IgD-negative memory B cell (primary cell): ENCODE data around the gene ICE1. TPM values are rescaled to one million over a fixed set of nuclear protein-coding genes. Genes with fewer than 3 reads are reported as not detected.
A peak's percentile ranks its signal among the peaks of the same experiment; 100 is the strongest.

Experiments
- H3K27ac Mint-ChIP-seq, 3 donors: one replicate each; pipeline ENCODE4 v1.8.0; 2020 to 2022; ENCODE audit warnings: mild to moderate bottlenecking in 3 of 3, mixed read lengths in 3 of 3, moderate library complexity in 1 of 3
- H3K27me3 Mint-ChIP-seq: one replicate; pipeline ENCODE4 v1.8.0; 2021; ENCODE audit warnings: mixed read lengths
- H3K36me3 Mint-ChIP-seq: one replicate; pipeline ENCODE4 v1.8.0; 2020; ENCODE audit warnings: mild to moderate bottlenecking, mixed read lengths
- H3K4me1 Mint-ChIP-seq, 3 donors: one replicate each; pipeline ENCODE4 v1.8.0; 2020 to 2022; ENCODE audit warnings: mixed read lengths in 3 of 3, mild to moderate bottlenecking in 1 of 3
- H3K4me3 Mint-ChIP-seq, 4 donors: one replicate each; pipeline ENCODE4 v1.8.0; 2020 to 2022; ENCODE audit warnings: mild to moderate bottlenecking in 4 of 4, mixed read lengths in 4 of 4, moderate library complexity in 3 of 4
- H3K9me3 Mint-ChIP-seq, 3 donors: one replicate each; pipeline ENCODE4 v1.8.0; 2020 to 2021; ENCODE audit warnings: mixed read lengths in 3 of 3, mild to moderate bottlenecking in 1 of 3
- polyA plus RNA-seq: library from polyadenylated mRNA; unstranded; fragments of 300-500 nt; fragmentation: Illumina TruSeq; gene quantifications from one replicate; pipeline ENCODE4 v1.2.3, GENCODE V29; 2021

The ICE1 gene
- polyA plus RNA-seq: 20.9 TPM

DNA sequence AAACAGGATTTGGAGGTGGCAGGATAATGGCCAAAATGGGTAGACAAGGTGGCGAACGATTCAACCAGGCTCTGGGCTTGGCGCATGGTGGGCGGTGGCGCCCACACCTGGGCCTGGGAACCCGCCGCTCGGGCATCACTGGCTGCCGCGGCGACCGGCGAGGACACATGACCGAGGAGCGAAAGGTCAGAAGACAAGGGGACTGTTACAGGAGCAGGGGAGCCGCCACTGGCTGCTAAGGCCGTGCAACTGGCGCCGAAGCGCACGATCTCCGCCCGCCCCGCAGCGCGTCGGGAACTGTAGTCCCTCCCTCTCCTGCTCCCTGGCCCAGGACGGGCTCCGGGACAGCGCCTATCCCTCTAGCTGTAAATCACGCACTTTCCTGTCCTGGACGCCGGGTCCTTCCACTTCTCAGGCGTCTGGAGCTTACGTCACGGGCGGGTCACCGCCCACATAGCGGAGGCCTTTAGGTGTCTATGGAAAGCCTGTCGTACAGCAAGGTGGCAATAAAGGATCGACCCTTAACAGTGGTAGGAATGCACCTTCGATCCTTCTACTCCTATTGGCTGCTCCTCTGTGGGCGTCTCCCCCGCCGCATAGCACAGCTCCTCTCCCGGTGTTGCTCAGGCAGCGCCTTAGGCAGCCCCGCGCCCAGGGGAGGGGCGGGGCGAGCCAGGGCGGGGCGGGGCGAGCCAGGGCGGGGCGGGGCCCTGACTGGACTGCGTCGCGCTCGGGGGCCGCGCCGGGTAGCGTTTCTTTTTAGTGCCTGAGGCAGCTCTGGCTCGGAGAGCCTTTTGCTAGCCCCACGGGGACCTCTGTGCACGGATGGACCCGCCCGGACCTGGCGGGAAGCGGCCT, at the start of gene ICE1:
Gene ICE1 (plus strand): TSS at position 717 of the 858 bp plus-strand sequence. CDS start 239 bp downstream, outside the sequence.
- Mint-ChIP-seq H3K27me3 (no peaks in the 10 kb centered on the region), H3K9me3 (no peaks in the 10 kb centered on the region), H3K4me1 (peaks cover 15 to 22% (median 15%) of the 10 kb centered on the region in 3 donors), H3K36me3 (no peaks in the 10 kb centered on the region), H3K27ac (peak within 1 kb of the TSS; percentile 98 to 99 (median 99)), H3K4me3 (peak within 1 kb of the TSS in 1 of 4 donors; percentile 96)

DNA sequence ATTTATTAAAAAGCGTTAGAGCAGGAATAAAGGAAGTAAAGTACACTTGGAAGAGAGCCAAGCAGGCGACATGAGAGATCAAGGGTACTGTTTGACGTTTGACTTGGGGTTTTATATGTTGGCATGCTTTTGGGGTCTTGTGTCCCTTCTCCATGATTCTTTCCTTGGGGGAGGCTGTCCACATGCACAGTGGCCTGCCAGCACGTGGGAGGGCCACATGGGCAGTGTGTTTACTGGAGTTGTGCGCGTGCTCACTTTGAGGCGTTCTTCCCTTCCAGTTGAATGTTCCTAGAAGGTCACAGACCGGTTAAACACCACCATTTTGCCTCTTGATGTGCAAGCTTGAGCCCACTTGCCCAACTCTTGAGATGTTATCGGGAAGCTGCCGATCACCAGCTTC, 49.5 kb upstream of the ICE1 start:
- H3K9me3 Mint-ChIP-seq: peaks cover 0 to 3% (median 1%) of the 10 kb centered on the region in 3 donors
- peaks cover 7% of the 10 kb centered on the region for H3K36me3 Mint-ChIP-seq
- no peak overlapping the region for H3K27ac Mint-ChIP-seq
- H3K4me3 Mint-ChIP-seq: no peak overlapping the region
- no peaks in the 10 kb centered on the region for H3K4me1 Mint-ChIP-seq
- H3K27me3 Mint-ChIP-seq: peaks cover 3% of the 10 kb centered on the region

DNA sequence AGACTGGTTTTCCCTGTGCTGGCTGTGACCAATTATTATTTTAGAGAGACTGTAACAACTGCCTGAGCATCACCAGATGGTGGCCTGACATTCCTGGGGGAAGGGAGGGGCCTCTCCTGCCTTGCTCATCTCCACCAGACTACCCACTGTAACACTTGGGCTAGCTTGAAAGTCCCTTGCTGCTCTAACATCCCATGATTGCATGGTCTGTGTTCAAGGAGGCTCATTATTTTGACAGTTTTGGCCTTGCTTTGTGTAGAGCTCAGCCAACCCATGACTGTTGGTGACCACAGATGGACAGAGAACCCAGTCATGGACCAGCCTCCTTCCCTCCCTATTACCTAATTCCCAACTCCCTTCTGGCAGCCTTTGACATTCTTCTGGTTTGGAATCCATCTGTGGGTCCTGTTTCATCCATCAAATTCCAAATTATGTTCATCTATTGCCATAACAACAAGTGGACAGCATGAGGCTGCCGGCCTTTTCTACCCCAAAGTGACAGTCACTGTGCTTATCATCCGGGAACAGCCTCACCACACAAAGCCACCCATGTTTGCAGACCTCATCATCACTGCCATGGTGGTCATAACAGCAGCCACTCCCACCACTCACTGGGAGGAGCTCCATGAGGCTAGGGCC, 49.0 kb upstream of the ICE1 start:
- Mint-ChIP-seq H3K36me3 (peaks cover 7% of the 10 kb centered on the region), H3K4me3 (no peak overlapping the region), H3K27ac (no peak overlapping the region), H3K9me3 (peaks cover 0 to 3% (median 1%) of the 10 kb centered on the region in 3 donors), H3K4me1 (no peaks in the 10 kb centered on the region), H3K27me3 (peaks cover 3% of the 10 kb centered on the region)

DNA sequence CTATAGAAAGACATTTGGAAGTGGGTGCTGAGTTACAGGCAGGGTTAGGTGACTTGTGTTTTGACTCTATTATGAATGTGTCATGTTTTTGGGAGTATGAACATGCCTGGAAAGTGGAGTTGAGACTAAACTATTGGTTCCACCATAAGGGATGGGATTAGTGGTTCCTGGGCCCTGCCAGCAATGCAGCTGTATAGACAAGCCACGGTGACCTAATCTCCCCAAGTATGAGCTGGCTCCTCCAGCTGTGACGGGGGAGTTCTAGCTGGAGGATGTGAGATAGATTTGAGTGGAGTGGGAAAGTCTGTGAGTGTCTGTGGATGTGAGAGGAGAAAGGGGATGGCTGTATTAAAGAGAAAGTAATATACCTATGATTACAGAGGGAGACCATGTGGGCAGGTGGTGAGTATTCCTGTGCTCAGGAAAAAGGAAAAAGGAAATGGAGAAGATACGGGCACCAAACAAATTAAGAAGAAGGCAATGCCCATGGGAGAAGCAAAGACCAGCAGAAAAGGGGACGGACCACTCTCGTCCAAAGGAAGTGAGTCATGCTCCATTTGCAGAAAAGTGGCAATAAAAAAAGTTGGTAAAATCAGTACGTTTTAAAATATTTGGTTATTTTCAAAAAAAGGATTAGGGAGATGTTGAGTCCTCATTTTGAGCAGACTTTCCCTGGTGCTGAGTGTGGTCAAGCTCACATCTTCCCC, 48.3 kb upstream of the ICE1 start:
- H3K27me3 Mint-ChIP-seq: peaks cover 3% of the 10 kb centered on the region
- H3K4me3 Mint-ChIP-seq: no peak overlapping the region
- peaks cover 7% of the 10 kb centered on the region for H3K36me3 Mint-ChIP-seq
- H3K9me3 Mint-ChIP-seq: peaks cover 0 to 3% (median 1%) of the 10 kb centered on the region in 3 donors
- H3K4me1 Mint-ChIP-seq: no peaks in the 10 kb centered on the region
- no peak overlapping the region for H3K27ac Mint-ChIP-seq

DNA sequence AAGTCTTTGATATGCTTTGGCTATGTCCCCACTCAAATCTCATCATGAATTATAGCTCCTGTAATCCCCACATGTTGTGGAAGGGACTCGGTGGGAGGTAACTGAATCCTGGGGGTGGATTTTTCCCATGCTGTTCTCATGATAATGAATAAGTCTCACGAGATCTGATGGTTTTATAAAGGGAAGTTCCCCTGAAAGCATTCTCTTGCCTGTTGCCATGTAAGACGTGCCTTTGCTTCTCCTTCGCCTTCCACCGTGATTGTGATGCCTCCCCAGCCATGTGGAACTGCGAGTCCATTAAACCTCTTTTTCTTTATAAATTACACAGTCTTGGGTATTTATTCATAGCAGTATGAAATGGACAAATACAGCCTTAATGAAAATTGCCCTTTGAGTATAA, 44.7 kb upstream of the ICE1 start:
- peaks cover 12% of the 10 kb centered on the region for H3K36me3 Mint-ChIP-seq
- peaks cover 5% of the 10 kb centered on the region for H3K27me3 Mint-ChIP-seq
- H3K4me1 Mint-ChIP-seq: no peaks in the 10 kb centered on the region
- H3K27ac Mint-ChIP-seq: no peak overlapping the region
- H3K9me3 Mint-ChIP-seq: peaks cover 0 to 3% (median 1%) of the 10 kb centered on the region in 3 donors
- H3K4me3 Mint-ChIP-seq: no peak overlapping the region

GRCh38 chr5:5378531-5378930, 43.9 kb upstream of the ICE1 start:
- Mint-ChIP-seq H3K4me1 (no peaks in the 10 kb centered on the region), H3K27me3 (peaks cover 5% of the 10 kb centered on the region), H3K4me3 (no peak overlapping the region), H3K9me3 (peaks cover 0 to 3% (median 1%) of the 10 kb centered on the region in 3 donors), H3K36me3 (peaks cover 8% of the 10 kb centered on the region), H3K27ac (no peak overlapping the region)

- H3K4me1 Mint-ChIP-seq: no peaks in the 10 kb centered on the region
- H3K27me3 Mint-ChIP-seq: peaks cover 2% of the 10 kb centered on the region
- H3K4me3 Mint-ChIP-seq: no peak overlapping the region
- peaks cover 8% of the 10 kb centered on the region for H3K36me3 Mint-ChIP-seq
- H3K27ac Mint-ChIP-seq: no peak overlapping the region
- peaks cover 0 to 3% (median under 1%) of the 10 kb centered on the region in 3 donors for H3K9me3 Mint-ChIP-seq
Observed at GRCh38 chr5:5380298-5380697, 42.2 kb upstream of the ICE1 start.

DNA sequence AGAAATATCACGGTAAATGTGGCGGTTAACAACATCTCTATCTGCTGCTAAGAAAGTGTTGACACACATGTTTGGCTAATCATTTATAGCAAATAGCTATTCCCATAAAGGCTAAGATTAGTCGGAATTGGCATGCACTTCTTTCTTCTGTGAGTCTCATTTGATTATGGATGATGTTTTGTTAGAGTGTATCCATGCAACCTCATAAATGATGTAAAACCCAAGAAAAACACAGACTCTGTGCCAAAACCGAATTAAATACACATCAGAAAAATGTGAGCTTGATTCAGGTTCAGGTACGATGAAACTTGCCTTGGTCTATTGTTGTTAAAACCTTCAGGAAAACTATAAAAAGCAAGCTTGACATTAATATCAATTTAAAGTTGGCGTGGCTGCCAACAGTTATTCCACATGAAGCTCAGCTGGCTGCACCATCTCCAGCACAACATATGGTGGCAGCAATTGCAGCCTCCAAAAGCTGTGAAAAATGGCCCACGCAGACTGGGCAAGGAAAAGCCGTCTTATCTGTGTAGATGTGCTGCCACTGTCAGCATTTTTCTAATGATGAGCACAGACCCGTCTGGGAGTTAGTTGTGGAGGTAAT, 41.1 kb upstream of the ICE1 start:
- Mint-ChIP-seq H3K4me3 (no peak overlapping the region), H3K27me3 (peaks cover 2% of the 10 kb centered on the region), H3K4me1 (no peaks in the 10 kb centered on the region), H3K9me3 (peaks cover 0 to 4% (median 0%) of the 10 kb centered on the region in 3 donors), H3K27ac (no peak overlapping the region), H3K36me3 (peaks cover 5% of the 10 kb centered on the region)

- no peaks in the 10 kb centered on the region for H3K4me1 Mint-ChIP-seq
- H3K27me3 Mint-ChIP-seq: peaks cover 2% of the 10 kb centered on the region
- H3K36me3 Mint-ChIP-seq: peaks cover 10% of the 10 kb centered on the region
- no peak overlapping the region for H3K27ac Mint-ChIP-seq
- H3K9me3 Mint-ChIP-seq: peaks cover 0 to 6% (median 0%) of the 10 kb centered on the region in 3 donors
- no peak overlapping the region for H3K4me3 Mint-ChIP-seq
Observed at GRCh38 chr5:5383461-5383860, 39.0 kb upstream of the ICE1 start.

DNA sequence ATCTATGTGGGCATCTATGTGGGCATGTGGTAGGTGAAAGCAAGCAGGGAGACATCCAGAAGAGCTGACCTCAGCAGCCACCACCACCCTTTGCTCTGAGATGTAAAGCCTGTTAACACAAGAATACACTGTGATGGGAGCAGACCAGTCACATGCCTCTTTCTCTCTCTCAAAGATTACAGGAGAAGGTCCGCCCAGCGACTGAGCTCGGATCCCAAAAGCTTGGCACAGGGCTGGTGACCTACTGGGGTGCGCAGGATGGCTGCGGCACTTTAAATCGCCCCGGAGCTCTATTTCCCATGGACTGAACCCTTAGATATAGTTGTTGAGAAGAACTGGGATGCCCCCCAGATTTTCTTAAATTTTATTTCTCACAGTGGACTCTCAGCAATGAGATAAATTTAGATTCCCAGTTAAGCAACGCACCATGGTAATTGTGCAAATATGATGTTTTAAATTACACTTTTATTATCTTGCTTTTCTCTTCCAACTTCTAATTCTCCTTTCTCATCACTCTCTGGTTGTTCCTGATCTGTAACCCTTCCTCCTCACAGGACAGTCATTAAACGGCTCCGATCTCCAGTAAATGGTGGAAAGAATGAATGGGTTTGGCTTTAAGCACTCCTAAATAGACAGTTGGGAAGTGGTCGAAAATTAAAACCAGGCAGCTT, 37.7 kb upstream of the ICE1 start:
- Mint-ChIP-seq H3K4me3 (no peak overlapping the region), H3K27me3 (peaks cover 2% of the 10 kb centered on the region), H3K36me3 (peaks cover 6% of the 10 kb centered on the region), H3K9me3 (peaks cover 0 to 6% (median 0%) of the 10 kb centered on the region in 3 donors), H3K4me1 (no peaks in the 10 kb centered on the region), H3K27ac (no peak overlapping the region)

DNA sequence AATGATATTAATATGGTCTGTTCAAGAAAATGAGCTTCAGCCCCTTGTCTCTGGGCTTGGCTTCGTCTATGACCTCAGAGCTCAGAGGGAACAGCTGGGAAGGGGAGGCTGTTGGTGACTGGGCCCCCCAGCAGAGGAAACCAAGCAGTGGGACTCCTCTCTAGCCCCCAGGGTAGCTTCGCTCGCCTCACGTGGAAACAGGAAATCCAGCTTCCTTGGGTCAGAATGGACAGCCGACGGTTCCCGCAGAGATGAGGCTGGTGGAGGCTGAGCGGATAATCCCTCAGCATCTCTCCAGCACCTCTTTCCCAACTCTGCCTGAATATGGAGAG, 37.2 kb upstream of the ICE1 start:
- no peak overlapping the region for H3K27ac Mint-ChIP-seq
- no peaks in the 10 kb centered on the region for H3K4me1 Mint-ChIP-seq
- no peak overlapping the region for H3K4me3 Mint-ChIP-seq
- H3K36me3 Mint-ChIP-seq: peaks cover 6% of the 10 kb centered on the region
- peaks cover 0 to 6% (median 0%) of the 10 kb centered on the region in 3 donors for H3K9me3 Mint-ChIP-seq
- peaks cover 2% of the 10 kb centered on the region for H3K27me3 Mint-ChIP-seq

- peaks cover 2% of the 10 kb centered on the region for H3K27me3 Mint-ChIP-seq
- H3K36me3 Mint-ChIP-seq: peaks cover 11% of the 10 kb centered on the region
- no peak overlapping the region for H3K27ac Mint-ChIP-seq
- peaks cover 0 to 6% (median 0%) of the 10 kb centered on the region in 3 donors for H3K9me3 Mint-ChIP-seq
- H3K4me1 Mint-ChIP-seq: no peaks in the 10 kb centered on the region
- H3K4me3 Mint-ChIP-seq: no peak overlapping the region
Observed at GRCh38 chr5:5386329-5386728, 36.1 kb upstream of the ICE1 start.

DNA sequence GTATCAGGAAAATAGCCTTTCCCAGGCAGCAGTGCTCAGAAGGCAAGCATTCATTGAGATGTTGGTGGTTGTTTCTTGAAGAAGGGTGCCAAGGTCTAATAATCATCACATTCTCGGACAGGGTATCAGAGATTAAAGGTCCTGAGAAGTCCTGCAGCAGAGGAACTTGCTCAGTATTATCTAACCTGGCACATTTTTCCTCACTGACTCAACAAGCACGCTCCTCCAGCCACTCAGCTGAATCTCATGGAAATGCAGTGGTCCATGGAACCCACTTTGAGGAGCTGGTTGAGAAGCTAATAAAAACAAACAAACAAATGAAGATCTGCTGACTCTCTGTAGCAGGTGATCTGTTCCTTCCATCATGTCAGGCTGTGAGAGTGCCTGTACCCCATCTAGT, 35.3 kb upstream of the ICE1 start:
- Mint-ChIP-seq H3K27ac (no peak overlapping the region), H3K4me3 (no peak overlapping the region), H3K36me3 (peaks cover 9% of the 10 kb centered on the region), H3K27me3 (no peaks in the 10 kb centered on the region), H3K9me3 (peaks cover 0 to 6% (median 0%) of the 10 kb centered on the region in 3 donors), H3K4me1 (no peaks in the 10 kb centered on the region)

GRCh38 chr5:5387777-5388176, 34.7 kb upstream of the ICE1 start:
- H3K27ac Mint-ChIP-seq: no peak overlapping the region
- peaks cover 9% of the 10 kb centered on the region for H3K36me3 Mint-ChIP-seq
- peaks cover 0 to 6% (median 2%) of the 10 kb centered on the region in 3 donors for H3K9me3 Mint-ChIP-seq
- H3K4me3 Mint-ChIP-seq: no peak overlapping the region
- no peaks in the 10 kb centered on the region for H3K4me1 Mint-ChIP-seq
- H3K27me3 Mint-ChIP-seq: no peaks in the 10 kb centered on the region
